ENCODE results near the gene ATXN10.

ATXN10 gene

DNA sequence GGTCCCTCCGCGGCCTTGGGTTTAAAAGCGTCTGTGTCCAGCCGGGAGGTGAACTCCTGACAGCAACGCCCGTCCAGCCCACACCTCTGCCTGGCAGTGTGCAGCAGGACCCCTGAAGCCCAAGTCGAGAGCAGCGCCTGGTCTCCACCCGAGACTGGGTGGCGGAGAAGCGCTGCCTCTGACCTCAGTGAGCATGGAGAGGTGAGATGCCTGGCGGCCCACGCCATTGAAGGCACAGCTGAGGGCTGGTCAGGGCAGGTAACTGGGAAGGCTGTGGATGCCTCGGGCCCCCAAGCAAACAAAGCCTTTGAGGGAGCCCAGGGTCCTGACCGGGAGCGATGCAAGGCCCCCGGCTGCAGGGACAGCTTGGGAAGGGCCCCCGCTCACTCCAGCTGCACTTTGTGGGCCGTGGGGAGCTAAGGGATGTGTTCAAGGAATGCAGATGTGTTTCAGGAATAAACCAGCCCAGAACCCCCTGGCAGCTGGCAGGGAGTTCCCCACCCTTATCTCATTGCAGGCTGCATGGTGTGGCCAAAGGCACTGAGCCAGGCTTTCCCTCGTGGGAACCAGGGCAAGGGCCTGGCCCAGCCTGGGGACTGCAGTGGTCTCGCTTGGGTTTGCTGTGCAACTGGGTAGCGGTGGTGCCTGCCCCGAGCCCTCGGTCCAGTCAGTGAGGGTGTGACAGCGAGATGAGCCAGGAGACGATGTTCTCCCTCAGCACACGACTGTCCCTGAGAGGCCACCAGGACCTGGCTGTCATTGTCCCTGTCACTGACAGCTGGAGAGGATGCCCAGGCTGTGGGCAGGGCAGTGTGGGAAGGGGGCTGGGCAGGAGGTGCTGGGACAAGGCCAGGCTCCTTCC, 212.8 kb downstream of the ATXN10 start:
- no peak for DNase-seq

DNA sequence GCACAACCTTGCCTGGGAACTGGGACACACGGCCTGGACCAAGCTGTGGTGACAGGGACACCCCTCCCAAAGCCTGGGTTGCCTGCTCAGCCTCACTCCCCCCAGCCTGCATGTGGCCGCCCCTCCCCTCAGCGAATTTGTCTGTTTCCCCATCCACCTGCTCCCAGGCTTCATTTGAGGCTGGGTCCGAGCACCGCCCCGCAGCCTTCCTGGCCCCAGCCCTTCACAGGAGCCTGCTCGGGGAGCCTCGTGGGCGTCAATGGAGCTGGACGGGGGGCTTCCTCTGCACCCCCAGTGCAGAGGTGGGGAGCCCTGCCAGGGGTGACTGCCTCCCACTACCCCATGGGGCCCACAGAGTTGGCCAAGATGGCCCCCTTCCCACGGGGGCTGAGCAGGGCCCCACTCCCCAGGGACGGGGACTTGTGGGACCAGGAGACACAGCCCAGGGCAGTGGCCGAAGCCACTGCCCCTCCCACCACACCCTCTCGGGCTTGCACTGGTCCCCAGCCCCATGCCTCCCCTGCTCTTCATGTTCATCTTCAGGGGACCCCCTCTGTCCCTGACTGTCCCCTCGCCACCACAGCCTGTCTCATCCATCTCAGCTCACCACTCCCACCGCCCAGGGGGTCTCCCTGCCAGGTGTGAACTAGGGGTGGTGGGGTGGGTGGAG, 213.7 kb downstream of the ATXN10 start:
- DNase-seq, result no peak

GRCh38 chr22:45885941-45886395, 214.3 kb downstream of the ATXN10 start:
- no peak for DNase-seq

- DNase-seq, result no peak
Measured at GRCh38 chr22:45886540-45886939, 214.9 kb downstream of the ATXN10 start.

GRCh38 chr22:45887202-45888131, 215.8 kb downstream of the ATXN10 start:
- no peak for DNase-seq

DNA sequence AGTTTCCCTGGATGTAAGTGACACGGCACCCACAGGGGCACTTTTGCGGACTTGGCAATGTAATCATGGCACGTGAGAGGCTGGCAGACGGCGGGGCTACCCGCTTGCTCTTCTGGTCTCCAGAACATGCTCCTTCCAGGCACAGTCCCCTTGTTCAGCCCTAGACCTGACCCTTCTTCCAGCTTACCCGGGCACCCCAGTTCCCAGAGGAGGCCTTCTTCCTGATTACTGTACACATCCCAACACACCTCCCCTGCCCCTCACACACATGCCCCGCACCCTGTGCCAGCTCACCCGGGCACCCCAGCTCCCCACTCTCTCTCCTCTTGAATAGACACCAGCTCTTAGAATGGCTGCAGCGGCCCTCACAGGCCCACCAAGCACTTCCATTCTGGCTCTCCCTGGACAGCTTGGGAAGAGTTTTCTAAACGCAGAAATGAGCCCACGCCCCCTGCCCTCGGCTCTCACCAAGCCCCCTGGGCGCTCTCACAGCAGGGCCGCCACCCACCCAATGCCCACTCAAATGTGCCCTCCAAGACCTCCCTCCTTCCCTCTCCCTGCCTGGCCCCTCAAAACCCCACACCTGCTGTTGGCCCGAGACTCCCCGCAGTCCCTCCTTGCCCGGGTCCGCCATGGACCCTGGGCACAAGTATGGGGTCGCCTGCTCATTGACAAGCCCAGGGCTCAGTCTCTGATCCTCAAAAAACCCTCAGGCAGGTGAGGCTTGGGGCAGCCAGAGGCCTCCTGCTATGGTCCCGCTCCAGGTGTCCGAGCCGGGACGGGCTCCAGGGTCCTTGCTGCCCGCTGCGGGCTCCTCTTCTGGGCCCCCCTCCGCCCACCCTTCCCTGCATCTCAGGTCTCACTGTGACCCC, 216.8 kb downstream of the ATXN10 start:
- no peak for DNase-seq

- DNase-seq, result no peak
Measured at GRCh38 chr22:45889093-45889538, 217.5 kb downstream of the ATXN10 start.

DNA sequence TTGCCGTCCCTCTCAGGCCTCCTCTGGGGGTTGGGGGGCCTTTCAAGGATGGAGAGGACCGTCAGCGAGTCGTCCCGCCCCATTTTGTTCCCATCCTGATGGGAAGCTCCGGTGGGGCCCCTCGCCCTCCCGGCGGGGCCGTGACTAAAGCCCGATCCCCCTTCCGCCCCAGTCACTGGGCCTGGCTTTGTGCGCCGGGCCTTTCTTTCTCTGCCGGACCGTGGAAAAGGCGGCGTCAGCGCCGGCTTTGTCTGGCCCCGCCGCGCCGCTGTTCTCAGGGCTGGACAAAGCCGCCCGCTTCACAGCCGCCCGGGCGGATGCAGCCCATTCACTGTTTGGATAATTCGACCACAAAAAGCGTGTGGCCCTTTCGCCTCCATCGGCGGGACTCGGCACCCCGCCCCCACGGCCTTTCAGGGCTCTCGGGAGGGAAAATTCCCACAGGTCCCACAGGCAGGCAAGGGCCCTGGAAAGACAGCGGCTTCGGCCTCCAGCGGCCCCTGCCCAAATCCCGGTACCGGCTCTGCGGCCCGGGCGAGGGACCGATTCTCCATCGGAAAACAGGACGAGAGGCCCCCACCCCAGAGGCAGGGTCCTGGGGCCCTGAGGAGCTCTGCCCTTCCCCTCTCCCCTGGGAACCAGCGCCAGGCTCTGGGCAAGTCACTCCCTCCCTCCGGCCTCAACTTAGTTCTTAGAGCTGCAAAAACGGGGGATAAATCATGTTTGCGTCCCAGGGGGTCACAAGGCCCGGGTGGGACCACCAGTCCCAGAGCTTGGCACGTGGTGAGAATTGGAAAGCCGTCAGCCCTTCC, 218.1 kb downstream of the ATXN10 start:
- no peak for DNase-seq

GRCh38 chr22:45890351-45890635, 218.7 kb downstream of the ATXN10 start:
- no peak for DNase-seq

DNA sequence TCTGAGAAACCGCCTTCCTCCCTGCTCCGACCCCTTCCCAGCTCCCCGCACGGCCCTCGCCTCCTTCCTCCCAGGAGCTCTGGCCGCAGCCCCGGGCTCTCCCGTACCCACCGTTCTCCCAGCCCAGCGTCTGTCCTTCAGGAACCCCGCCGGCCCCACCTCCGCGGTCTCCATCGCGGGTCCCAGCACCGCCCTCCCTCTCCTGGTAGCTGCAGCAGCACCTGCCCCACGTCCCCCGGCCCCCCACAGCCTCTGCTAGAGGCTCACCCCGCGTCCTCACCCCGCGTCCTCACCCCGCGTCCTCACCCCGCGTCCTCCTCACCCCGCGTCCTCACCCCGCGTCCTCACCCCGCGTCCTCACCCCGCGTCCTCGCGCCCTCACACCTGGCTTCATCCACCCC, 219.4 kb downstream of the ATXN10 start:
- no peak for DNase-seq

DNA sequence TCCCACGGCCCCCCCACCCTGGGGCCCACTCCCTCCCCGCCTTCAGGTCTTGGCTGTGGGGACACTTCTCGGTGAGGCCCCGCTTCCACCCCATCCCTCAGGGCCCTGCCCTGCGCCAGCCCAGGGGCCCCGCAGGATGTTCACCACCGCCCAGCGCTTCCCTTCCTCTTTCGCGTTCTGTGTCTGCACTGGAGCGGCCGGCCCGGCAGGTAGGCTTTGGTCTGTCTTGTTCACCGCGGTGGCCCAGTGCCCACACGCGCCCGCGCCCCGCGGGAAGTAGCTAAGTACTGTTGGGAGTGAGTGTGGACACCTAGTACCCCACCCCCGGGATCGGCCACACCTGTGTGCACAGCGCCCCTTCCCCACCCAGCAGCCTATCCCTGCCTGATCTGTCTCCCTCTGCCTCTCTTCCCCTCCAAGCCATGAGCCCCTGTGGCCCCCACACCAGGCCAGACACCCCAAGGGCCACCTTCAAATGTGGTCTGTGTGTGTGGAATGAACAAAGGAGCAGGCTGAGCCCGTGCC, 219.9 kb downstream of the ATXN10 start:
- no peak for DNase-seq

DNA sequence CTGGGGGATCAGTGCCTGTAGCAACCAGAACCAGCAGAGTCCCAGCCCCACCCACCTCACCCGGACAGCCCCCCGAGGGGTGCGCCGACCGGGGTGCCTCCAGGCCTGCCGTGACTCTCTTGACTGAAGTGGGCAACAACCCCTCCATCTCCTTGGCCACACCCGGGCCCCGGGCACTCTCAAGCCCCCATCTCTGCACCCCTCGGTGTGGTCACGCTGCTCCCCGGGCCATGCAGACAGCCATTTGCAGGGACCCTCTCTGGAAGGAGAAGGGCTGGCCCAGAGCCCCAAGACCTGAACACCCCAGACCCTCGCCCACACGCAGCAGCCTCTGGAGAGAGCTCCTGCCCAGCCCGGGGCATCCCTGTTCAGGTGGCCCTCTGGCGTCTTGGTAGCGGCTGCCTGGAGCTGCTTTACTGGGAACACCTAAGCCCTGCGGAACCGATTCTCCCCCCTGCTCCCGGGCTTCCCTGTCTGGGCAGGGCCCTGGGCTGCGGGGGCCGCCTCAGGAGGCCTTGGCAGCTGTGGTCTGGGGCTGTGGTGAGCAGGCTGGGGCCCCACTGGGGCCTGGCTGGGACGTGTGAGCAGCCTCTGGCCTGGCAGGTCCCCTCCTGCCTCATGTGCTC, 220.5 kb downstream of the ATXN10 start:
- DNase-seq, result no peak

- no peak for DNase-seq
Measured at GRCh38 chr22:45892681-45893461, 221.2 kb downstream of the ATXN10 start.

DNA sequence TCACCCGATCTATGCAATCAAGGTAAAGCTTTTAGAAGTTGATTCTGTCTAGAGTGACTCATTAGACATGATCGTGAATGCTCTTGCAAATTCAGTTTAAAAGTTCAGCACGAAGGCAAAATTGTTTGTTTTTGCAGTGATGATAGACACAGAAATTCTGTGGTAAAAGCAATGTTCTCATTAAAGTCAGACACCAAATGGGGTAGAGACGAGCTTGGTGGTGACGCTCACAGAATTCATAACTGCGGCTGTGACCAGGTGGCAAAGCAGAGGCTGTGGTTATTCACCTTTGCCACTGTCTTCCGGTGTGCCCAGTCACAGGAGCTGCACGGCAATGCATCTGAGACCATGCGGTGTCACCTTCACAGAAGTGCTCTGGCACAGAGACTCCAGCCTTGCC, 221.9 kb downstream of the ATXN10 start:
- no peak for DNase-seq

Data from stimulated activated CD4-positive, alpha-beta T cell treated with anti-CD3 and anti-CD28 coated beads, Interleukin-12 subunit alpha, Interleukin-12 subunit beta, amount 100 ng/mL, for 4 hours (primary cell).